ENCODE data around the gene CNGA3. TPM values are rescaled to one million over a fixed set of nuclear protein-coding genes. Genes with fewer than 3 reads are reported as not detected.

CNGA3 gene
- total and polyA plus RNA-seq, 2 donors (not counting 3 experiments of a cell fraction or from before 2014, with no cell fraction given): not detected

DNA sequence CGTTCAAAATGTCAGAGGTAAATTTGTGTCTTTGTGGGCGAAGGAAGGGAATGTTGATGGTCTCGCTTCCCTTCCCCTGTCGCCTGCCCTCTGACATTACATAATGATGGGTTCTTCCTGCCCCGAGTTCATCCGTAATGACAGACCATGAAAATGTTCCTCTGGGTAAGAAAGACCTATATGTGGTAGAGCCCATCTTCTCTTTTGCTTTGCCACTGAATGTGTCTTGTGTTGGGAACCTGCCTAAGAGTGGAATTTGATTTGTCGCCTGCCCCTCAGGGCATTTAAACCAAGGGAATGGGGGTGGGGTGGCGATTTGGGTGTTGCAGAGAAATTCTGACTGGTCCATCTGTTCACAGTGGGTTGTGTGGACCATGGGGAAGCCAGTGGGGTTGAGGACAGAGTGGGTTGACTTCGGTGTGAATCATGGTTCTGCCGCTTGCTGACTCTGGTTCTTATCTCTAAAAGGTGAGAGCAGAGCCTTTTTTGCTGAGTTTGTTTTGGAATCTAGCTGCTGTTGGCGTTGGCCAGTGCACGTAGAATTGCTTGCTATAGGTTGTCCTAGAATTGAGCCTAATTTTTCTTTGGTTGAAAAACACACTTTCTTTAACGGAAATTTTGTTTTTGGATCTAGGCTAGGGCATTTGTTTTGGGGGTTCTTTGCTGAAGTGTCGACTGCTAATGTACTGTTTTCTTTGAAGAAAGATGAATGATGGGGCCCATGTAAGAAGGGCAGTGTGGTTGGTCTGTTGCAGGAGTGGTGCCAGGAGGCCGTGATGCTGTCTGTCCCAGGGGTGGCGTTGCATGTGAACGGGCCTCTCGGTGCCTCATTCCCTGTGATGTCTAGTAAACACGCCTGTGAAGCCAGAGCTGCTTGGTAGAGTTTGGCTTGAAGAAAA lies 99.7 kb downstream of the CNGA3 start:
- no peak for FAIRE-seq

DNA sequence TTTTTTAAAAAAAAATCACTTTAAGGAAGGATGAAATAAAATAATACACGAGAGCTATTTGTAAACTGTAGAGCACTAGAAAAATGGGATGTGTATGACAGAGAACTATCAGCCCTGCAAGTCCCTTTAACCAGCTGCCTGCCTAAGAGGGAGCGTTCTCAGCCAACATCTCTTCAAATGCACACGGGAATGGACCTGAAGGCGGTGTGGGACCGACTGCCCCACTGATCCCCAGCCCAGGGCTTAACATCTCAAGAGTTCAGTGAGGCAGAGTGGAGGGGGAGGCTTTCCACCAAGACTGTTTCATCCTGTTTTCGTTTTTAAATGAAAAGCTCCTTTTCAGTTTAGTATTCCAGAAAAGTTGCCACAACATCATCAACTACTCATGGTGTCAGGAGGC lies 100.6 kb downstream of the CNGA3 start:
- Histone ChIP-seq H3K79me2 (ENCODE audit: control insufficient read depth, insufficient read depth, low read length) (peaks cover 40% of the 10 kb centered on the region), H3K9ac (replicated peaks; ENCODE audit: extremely low read depth, insufficient read depth, low read length) (no peak overlapping the region), H4K20me1 (replicated peaks; ENCODE audit: control insufficient read depth, extremely low read depth, insufficient read depth, low read length) (no peaks in the 10 kb centered on the region), H3K27ac (ENCODE audit: insufficient read depth, low read depth, low read length) (no peak overlapping the region), H3K4me2 (ENCODE audit: insufficient read depth, low read length) (no peak overlapping the region), H3K27me3 (ENCODE audit: control insufficient read depth in 2 of 2, insufficient read depth in 2 of 2, low read length in 2 of 2) (no peaks in the 10 kb centered on the region), H3K9me3 (replicated peaks; ENCODE audit: control insufficient read depth, insufficient read depth, low read length) (no peaks in the 10 kb centered on the region), H2AFZ (ENCODE audit: low read depth, low read length) (no peak overlapping the region), H3K36me3 (ENCODE audit: control insufficient read depth in 2 of 2, extremely low read depth in 1 of 2, insufficient read depth in 2 of 2, low read length in 2 of 2) (no peaks in the 10 kb centered on the region), H3K4me3 (replicated peaks in 1 of 3; ENCODE audit: insufficient read depth in 1 of 3, low read depth in 1 of 3, low read length in 3 of 3) (no peak overlapping the region), H3K4me1 (ENCODE audit: control insufficient read depth, extremely low read depth, insufficient read depth, low read length) (peaks cover 16% of the 10 kb centered on the region), H3K9me1 (replicated peaks; ENCODE audit: control insufficient read depth, extremely low read depth, insufficient read depth, low read length) (no peaks in the 10 kb centered on the region)
- no peak for DNase-seq (ENCODE audit: low read depth, low spot score)
- no TSS peak for BruUV-seq (replicated peaks)
- dilution Hi-C loops (cut with MboI; ENCODE audit: extremely low pct_ligation_motif_present, low sequenced_read_pairs): no loop called here
- CTCF ChIA-PET: interaction anchor here (1.0 to 1.9 kb wide), 7 partner anchors 8 to 122 kb away, joined by 3 to 7 read pairs (median 4); no protein-coding TSS in a partner anchor
- POLR2A ChIA-PET: interaction anchor here (0.6 kb wide), 1 partner anchor 125 kb away, joined by 3 read pairs; no protein-coding TSS in a partner anchor
- no peak for FAIRE-seq
- TF ChIP-seq GATA2 (IDR thresholded peaks at IDR 0.05; ENCODE audit: insufficient read depth, insufficient read length, low read depth, low read length) (no peak), POLR2AphosphoS5 (IDR thresholded peaks at IDR 0.05; ENCODE audit: insufficient read depth, low read depth, low read length) (no peak), FOS (IDR thresholded peaks at IDR 0.05; ENCODE audit: borderline replicate concordance, insufficient read depth, low read length) (no peak), MAX (IDR thresholded peaks at IDR 0.05; ENCODE audit: insufficient read depth, insufficient read length) (no peak), POLR2A (IDR thresholded peaks at IDR 0.05; ENCODE audit: low read depth, low read length) (no peak), MYC (IDR thresholded peaks at IDR 0.05; ENCODE audit: low read depth, low read length) (no peak), EZH2 (IDR thresholded peaks at IDR 0.05; ENCODE audit: borderline replicate concordance, low read depth, low read length, severe bottlenecking) (no peak), JUN (IDR thresholded peaks at IDR 0.05; ENCODE audit: borderline replicate concordance, insufficient read depth, insufficient read length, low read depth) (no peak)
- TF ChIP-seq, protein P1, sequence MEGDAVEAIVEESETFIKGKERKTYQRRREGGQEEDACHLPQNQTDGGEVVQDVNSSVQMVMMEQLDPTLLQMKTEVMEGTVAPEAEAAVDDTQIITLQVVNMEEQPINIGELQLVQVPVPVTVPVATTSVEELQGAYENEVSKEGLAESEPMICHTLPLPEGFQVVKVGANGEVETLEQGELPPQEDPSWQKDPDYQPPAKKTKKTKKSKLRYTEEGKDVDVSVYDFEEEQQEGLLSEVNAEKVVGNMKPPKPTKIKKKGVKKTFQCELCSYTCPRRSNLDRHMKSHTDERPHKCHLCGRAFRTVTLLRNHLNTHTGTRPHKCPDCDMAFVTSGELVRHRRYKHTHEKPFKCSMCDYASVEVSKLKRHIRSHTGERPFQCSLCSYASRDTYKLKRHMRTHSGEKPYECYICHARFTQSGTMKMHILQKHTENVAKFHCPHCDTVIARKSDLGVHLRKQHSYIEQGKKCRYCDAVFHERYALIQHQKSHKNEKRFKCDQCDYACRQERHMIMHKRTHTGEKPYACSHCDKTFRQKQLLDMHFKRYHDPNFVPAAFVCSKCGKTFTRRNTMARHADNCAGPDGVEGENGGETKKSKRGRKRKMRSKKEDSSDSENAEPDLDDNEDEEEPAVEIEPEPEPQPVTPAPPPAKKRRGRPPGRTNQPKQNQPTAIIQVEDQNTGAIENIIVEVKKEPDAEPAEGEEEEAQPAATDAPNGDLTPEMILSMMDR (IDR thresholded peaks at IDR 0.05; ENCODE audit: extremely low read depth in 1 of 2, insufficient read depth in 1 of 2, low read depth in 1 of 2, low read length in 2 of 2): no peak
- intact Hi-C loops (cut with micrococcal nuclease): no loop called here

More for the DNA sequence above, 99.7 kb downstream of the CNGA3 start:
- CTCF ChIA-PET: interaction anchor here (1.0 to 1.9 kb wide), 9 partner anchors 9 to 111 kb away, joined by 3 to 7 read pairs (median 4); no protein-coding TSS in a partner anchor
- no peak overlapping the region for H2AFZ ChIP-seq (ENCODE audit: low read depth, low read length)
- intact Hi-C loops (cut with micrococcal nuclease) (loop anchor here (2.0 kb wide), 2 partner anchors 25 to 57 kb away; no protein-coding TSS in a partner anchor), dilution Hi-C loops (cut with MboI; ENCODE audit: extremely low pct_ligation_motif_present, low sequenced_read_pairs) (no loop called here)
- H3K27ac ChIP-seq (ENCODE audit: insufficient read depth, low read depth, low read length): no peak overlapping the region
- H3K9me1 ChIP-seq (replicated peaks; ENCODE audit: control insufficient read depth, extremely low read depth, insufficient read depth, low read length): no peaks in the 10 kb centered on the region
- peak overlapping the region; percentile 73 for H3K9ac ChIP-seq (replicated peaks; ENCODE audit: extremely low read depth, insufficient read depth, low read length)
- peaks cover 32% of the 10 kb centered on the region for H3K79me2 ChIP-seq (ENCODE audit: control insufficient read depth, insufficient read depth, low read length)
- no peak for DNase-seq (ENCODE audit: low read depth, low spot score)
- peak overlapping the region; percentile 90 for H3K4me2 ChIP-seq (ENCODE audit: insufficient read depth, low read length)
- no peaks in the 10 kb centered on the region for H3K36me3 ChIP-seq (ENCODE audit: control insufficient read depth in 2 of 2, extremely low read depth in 1 of 2, insufficient read depth in 2 of 2, low read length in 2 of 2)
- H3K4me1 ChIP-seq (ENCODE audit: control insufficient read depth, extremely low read depth, insufficient read depth, low read length): peaks cover 16% of the 10 kb centered on the region
- TF ChIP-seq FOS (IDR thresholded peaks at IDR 0.05; ENCODE audit: borderline replicate concordance, insufficient read depth, low read length) (no peak), EZH2 (IDR thresholded peaks at IDR 0.05; ENCODE audit: borderline replicate concordance, low read depth, low read length, severe bottlenecking) (no peak), MAX (IDR thresholded peaks at IDR 0.05; ENCODE audit: insufficient read depth, insufficient read length) (no peak), MYC (IDR thresholded peaks at IDR 0.05; ENCODE audit: low read depth, low read length) (no peak), JUN (IDR thresholded peaks at IDR 0.05; ENCODE audit: borderline replicate concordance, insufficient read depth, insufficient read length, low read depth) (no peak)
- H4K20me1 ChIP-seq (replicated peaks; ENCODE audit: control insufficient read depth, extremely low read depth, insufficient read depth, low read length): no peaks in the 10 kb centered on the region
- POLR2A ChIA-PET: no interaction called here
- H3K27me3 ChIP-seq (ENCODE audit: control insufficient read depth in 2 of 2, insufficient read depth in 2 of 2, low read length in 2 of 2): no peaks in the 10 kb centered on the region
- peak overlapping the region; percentile 43 to 68 (median 52) for H3K4me3 ChIP-seq (replicated peaks in 1 of 3; ENCODE audit: insufficient read depth in 1 of 3, low read depth in 1 of 3, low read length in 3 of 3)
- H3K9me3 ChIP-seq (replicated peaks; ENCODE audit: control insufficient read depth, insufficient read depth, low read length): no peaks in the 10 kb centered on the region
- TSS peak; percentile 28 for BruUV-seq (replicated peaks)
